Measurements from ENCODE around the gene CTNND2. TPM values are rescaled to one million over a fixed set of nuclear protein-coding genes. Genes with fewer than 3 reads are reported as not detected.
"Not testable (repeated sequence)": the region's sequence is repeated elsewhere in the genome, so short reads cannot be mapped to it uniquely, and the experiment has no call there.

CTNND2 gene
- total and polyA plus RNA-seq, 5 experiments from 2014 or later, result not detected

GRCh38 chr5:11023945-11024344, 880.3 kb downstream of the CTNND2 start:
- ATAC-seq (no peak), DNase-seq (no peak)
- Mint-ChIP-seq H3K36me3 (no peaks in the 10 kb centered on the region), H3K27me3 (peaks cover 0 to 11% (median 9%) of the 10 kb centered on the region in 5 donors), H3K9me3 (peaks cover 0 to 5% (median 2%) of the 10 kb centered on the region in 9 donors), H3K4me3 (no peak overlapping the region), H3K4me1 (no peaks in the 10 kb centered on the region), H3K27ac (no peak overlapping the region)
- POLR2A ChIA-PET, result no interaction called here

GRCh38 chr5:11013793-11014192, 890.5 kb downstream of the CTNND2 start:
- DNase-seq, result no peak
- H3K27me3 Mint-ChIP-seq, result peaks cover 2 to 30% (median 4%) of the 10 kb centered on the region in 5 donors
- H3K4me1 Mint-ChIP-seq, result no peaks in the 10 kb centered on the region
- POLR2A ChIA-PET, result no interaction called here
- no peak for ATAC-seq
- H3K9me3 Mint-ChIP-seq, result no peaks in the 10 kb centered on the region
- no peaks in the 10 kb centered on the region for H3K36me3 Mint-ChIP-seq
- no peak overlapping the region for H3K27ac Mint-ChIP-seq
- H3K4me3 Mint-ChIP-seq, result no peak overlapping the region

GRCh38 chr5:11012295-11012694, 892.0 kb downstream of the CTNND2 start:
- H3K4me3 Mint-ChIP-seq, result no peak overlapping the region
- peaks cover 2 to 23% (median 3%) of the 10 kb centered on the region in 5 donors for H3K27me3 Mint-ChIP-seq
- no peak overlapping the region for H3K27ac Mint-ChIP-seq
- no peaks in the 10 kb centered on the region for H3K9me3 Mint-ChIP-seq
- POLR2A ChIA-PET, result no interaction called here
- no peaks in the 10 kb centered on the region for H3K36me3 Mint-ChIP-seq
- ATAC-seq (no peak), DNase-seq (no peak)
- no peaks in the 10 kb centered on the region for H3K4me1 Mint-ChIP-seq

- Mint-ChIP-seq H3K4me3 (no peak overlapping the region), H3K36me3 (no peaks in the 10 kb centered on the region), H3K4me1 (no peaks in the 10 kb centered on the region), H3K27ac (no peak overlapping the region), H3K9me3 (peaks cover 0 to 3% (median 0%) of the 10 kb centered on the region in 9 donors), H3K27me3 (peaks cover 2 to 22% (median 6%) of the 10 kb centered on the region in 5 donors)
- DNase-seq (no peak), ATAC-seq (no peak)
- POLR2A ChIA-PET, result no interaction called here
These were observed 893.6 kb downstream of the CTNND2 start for GRCh38 chr5:11010429-11011210.

GRCh38 chr5:11009576-11009975, 894.7 kb downstream of the CTNND2 start:
- H3K27me3 Mint-ChIP-seq, result peaks cover 0 to 24% (median 9%) of the 10 kb centered on the region in 5 donors
- POLR2A ChIA-PET, result no interaction called here
- H3K4me1 Mint-ChIP-seq, result no peaks in the 10 kb centered on the region
- peaks cover 0 to 3% (median 0%) of the 10 kb centered on the region in 9 donors for H3K9me3 Mint-ChIP-seq
- H3K4me3 Mint-ChIP-seq, result no peak overlapping the region
- no peak overlapping the region for H3K27ac Mint-ChIP-seq
- H3K36me3 Mint-ChIP-seq, result no peaks in the 10 kb centered on the region
- no peak for ATAC-seq
- DNase-seq, result no peak

- H3K9me3 Mint-ChIP-seq, result peaks cover 0 to 3% (median 0%) of the 10 kb centered on the region in 9 donors
- H3K4me3 Mint-ChIP-seq, result no peak overlapping the region
- no peak overlapping the region for H3K27ac Mint-ChIP-seq
- no peaks in the 10 kb centered on the region for H3K4me1 Mint-ChIP-seq
- DNase-seq (no peak), ATAC-seq (no peak)
- no peaks in the 10 kb centered on the region for H3K36me3 Mint-ChIP-seq
- POLR2A ChIA-PET, result no interaction called here
- peaks cover under 1 to 24% (median 7%) of the 10 kb centered on the region in 5 donors for H3K27me3 Mint-ChIP-seq
These were observed 896.9 kb downstream of the CTNND2 start for GRCh38 chr5:11007269-11007870.

- H3K36me3 Mint-ChIP-seq, H3K4me1 Mint-ChIP-seq, DNase-seq, H3K27ac Mint-ChIP-seq, H3K9me3 Mint-ChIP-seq, H3K4me3 Mint-ChIP-seq, POLR2A ChIA-PET, ATAC-seq: not testable (repeated sequence)
- peaks cover 1 to 15% (median 6%) of the 10 kb centered on the region in 5 donors for H3K27me3 Mint-ChIP-seq
These were observed 899.7 kb downstream of the CTNND2 start for GRCh38 chr5:11004523-11004922.

GRCh38 chr5:11000515-11001353, 903.5 kb downstream of the CTNND2 start:
- peaks cover 1 to 24% (median 9%) of the 10 kb centered on the region in 5 donors for H3K27me3 Mint-ChIP-seq
- POLR2A ChIA-PET, result no interaction called here
- H3K4me1 Mint-ChIP-seq, result no peaks in the 10 kb centered on the region
- no peak overlapping the region for H3K27ac Mint-ChIP-seq
- no peaks in the 10 kb centered on the region for H3K9me3 Mint-ChIP-seq
- H3K4me3 Mint-ChIP-seq, result no peak overlapping the region
- ATAC-seq, result no peak
- no peaks in the 10 kb centered on the region for H3K36me3 Mint-ChIP-seq
- no peak for DNase-seq

GRCh38 chr5:10999714-11000113, 904.5 kb downstream of the CTNND2 start:
- Mint-ChIP-seq H3K9me3 (peaks cover 0 to 7% (median 0%) of the 10 kb centered on the region in 9 donors), H3K4me3 (no peak overlapping the region), H3K36me3 (no peaks in the 10 kb centered on the region), H3K4me1 (no peaks in the 10 kb centered on the region), H3K27ac (no peak overlapping the region), H3K27me3 (peaks cover 7 to 24% (median 14%) of the 10 kb centered on the region in 5 donors)
- DNase-seq (no peak), ATAC-seq (no peak)
- POLR2A ChIA-PET, result no interaction called here

GRCh38 chr5:10995891-10996290, 908.4 kb downstream of the CTNND2 start:
- Mint-ChIP-seq H3K4me1 (no peaks in the 10 kb centered on the region), H3K27ac (no peak overlapping the region), H3K27me3 (peaks cover 7 to 27% (median 25%) of the 10 kb centered on the region in 5 donors), H3K36me3 (no peaks in the 10 kb centered on the region), H3K4me3 (no peak overlapping the region), H3K9me3 (peaks cover 0 to 7% (median 0%) of the 10 kb centered on the region in 9 donors)
- DNase-seq (no peak), ATAC-seq (no peak)
- POLR2A ChIA-PET, result no interaction called here

- H3K4me1 Mint-ChIP-seq, result no peaks in the 10 kb centered on the region
- DNase-seq, result no peak
- H3K4me3 Mint-ChIP-seq, result no peak overlapping the region
- H3K27ac Mint-ChIP-seq, result no peak overlapping the region
- no peaks in the 10 kb centered on the region for H3K36me3 Mint-ChIP-seq
- POLR2A ChIA-PET, result no interaction called here
- peaks cover 7 to 34% (median 26%) of the 10 kb centered on the region in 5 donors for H3K27me3 Mint-ChIP-seq
- H3K9me3 Mint-ChIP-seq, result peaks cover 0 to 7% (median 0%) of the 10 kb centered on the region in 9 donors
- no peak for ATAC-seq
These were observed 909.9 kb downstream of the CTNND2 start for GRCh38 chr5:10994091-10994986.

- Mint-ChIP-seq H3K4me1 (peaks cover 7 to 16% (median 9%) of the 10 kb centered on the region in 4 donors), H3K27me3 (peaks cover 27 to 43% (median 31%) of the 10 kb centered on the region in 5 donors), H3K4me3 (no peak overlapping the region), H3K36me3 (no peaks in the 10 kb centered on the region), H3K27ac (no peak overlapping the region), H3K9me3 (peaks cover 0 to 7% (median 0%) of the 10 kb centered on the region in 9 donors)
- no peak for ATAC-seq
- DNase-seq, result no peak
- POLR2A ChIA-PET, result no interaction called here
These were observed 913.6 kb downstream of the CTNND2 start for GRCh38 chr5:10990634-10991033.
